WTC11 (cell line): Measurements from ENCODE around the gene WIZ.

Experiments
- CDX4 ChIP-seq: fragments of 250-450 bp; sonication (Bioruptor Pico); IDR thresholded peaks from 2 replicates; pipeline ENCODE4 v1.9.0; 2021; ENCODE audit warnings: moderate library complexity, mild to moderate bottlenecking, inconsistent platforms, borderline replicate concordance
- CTCF ChIP-seq: fragments of 200-600 bp; IDR thresholded peaks from 2 replicates; pipeline ENCODE4 v1.8.0; 2022; ENCODE audit warnings: antibody characterized with exemption
- FOXK1 ChIP-seq: sonication (generic); formaldehyde crosslinking; IDR thresholded peaks from 2 replicates; pipeline ENCODE4 v1.8.0; 2022; ENCODE audit warnings: mild to moderate bottlenecking, moderate library complexity, missing genetic modification reagents
- PRDM15 ChIP-seq: sonication (generic); formaldehyde crosslinking; IDR thresholded peaks from 2 replicates; pipeline ENCODE4 v1.8.0; 2022; ENCODE audit warnings: missing genetic modification reagents
- ZNF138 ChIP-seq: sonication (generic); formaldehyde crosslinking; conservative IDR thresholded peaks from 2 replicates; pipeline ENCODE4 v1.8.1; 2022; ENCODE audit warnings: mild to moderate bottlenecking, moderate library complexity, missing genetic modification reagents
- ZNF416 ChIP-seq: fragments of 250-450 bp; sonication (Bioruptor Pico); IDR thresholded peaks from 2 replicates; pipeline ENCODE4 v1.9.0; 2021; ENCODE audit warnings: mild to moderate bottlenecking, inconsistent platforms
- TF ChIP-seq, protein P1 (sequence below): sonication (generic); formaldehyde crosslinking; IDR thresholded peaks from 2 replicates; pipeline ENCODE4 v1.8.1; 2022; ENCODE audit warnings: mild to moderate bottlenecking, moderate library complexity, missing genetic modification reagents
- TF ChIP-seq, protein P2 (sequence below): sonication (generic); formaldehyde crosslinking; IDR thresholded peaks from 2 replicates; pipeline ENCODE4 v1.8.1; 2023; ENCODE audit warnings: mild to moderate bottlenecking, missing genetic modification reagents, borderline replicate concordance
- TF ChIP-seq, protein P3 (sequence below): sonication (generic); formaldehyde crosslinking; IDR thresholded peaks from 2 replicates; pipeline ENCODE4 v1.8.0; 2023; ENCODE audit warnings: mild to moderate bottlenecking, missing genetic modification reagents

DNA sequence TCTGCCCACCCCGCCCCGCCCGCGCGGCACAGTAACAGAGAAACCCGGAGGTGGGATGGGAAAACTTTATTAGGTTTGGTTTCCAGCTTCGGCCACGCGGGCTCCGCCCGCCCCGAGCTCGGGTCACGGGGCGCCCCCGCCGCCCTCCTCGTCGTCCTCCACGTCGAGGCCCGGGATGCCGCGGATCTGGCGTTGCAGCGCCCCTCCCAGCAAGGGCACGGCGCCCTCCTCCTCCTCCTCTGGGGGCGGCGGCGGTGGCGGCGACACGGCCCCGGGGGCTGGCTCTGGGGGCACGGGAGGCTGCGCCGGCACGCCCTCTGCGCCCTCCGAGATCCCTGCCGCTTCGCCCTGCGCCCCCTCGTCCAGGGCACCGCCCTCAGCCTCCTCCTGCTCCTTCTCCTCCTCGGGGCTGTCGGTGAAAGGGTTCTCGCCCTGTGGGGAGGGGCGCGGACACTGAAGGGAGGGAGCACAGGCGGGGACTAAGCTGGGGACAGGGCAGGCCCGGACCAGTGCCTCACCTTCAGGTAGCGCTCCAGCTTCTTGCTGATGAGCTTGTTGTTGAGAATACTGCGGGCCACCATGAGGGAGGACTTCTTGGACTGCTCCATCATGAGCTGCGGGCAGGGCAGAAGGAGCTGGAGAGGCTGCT is 69.6 kb downstream of the WIZ start:
- TF ChIP-seq, protein P1, sequence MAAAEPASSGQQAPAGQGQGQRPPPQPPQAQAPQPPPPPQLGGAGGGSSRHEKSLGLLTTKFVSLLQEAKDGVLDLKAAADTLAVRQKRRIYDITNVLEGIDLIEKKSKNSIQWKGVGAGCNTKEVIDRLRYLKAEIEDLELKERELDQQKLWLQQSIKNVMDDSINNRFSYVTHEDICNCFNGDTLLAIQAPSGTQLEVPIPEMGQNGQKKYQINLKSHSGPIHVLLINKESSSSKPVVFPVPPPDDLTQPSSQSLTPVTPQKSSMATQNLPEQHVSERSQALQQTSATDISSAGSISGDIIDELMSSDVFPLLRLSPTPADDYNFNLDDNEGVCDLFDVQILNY (CRISPR knock-in tag): no peak; the same call in 1 of the 2 replicates
- TF ChIP-seq CTCF (no peak), CDX4 (CRISPR knock-in tag) (no peak), FOXK1 (CRISPR knock-in tag) (no peak), PRDM15 (CRISPR knock-in tag) (no peak), ZNF416 (CRISPR knock-in tag) (0 out of 2 replicates have a peak, but pooled peaks have one; percentile 33), ZNF138 (CRISPR knock-in tag) (no peak)
- TF ChIP-seq, protein P2, sequence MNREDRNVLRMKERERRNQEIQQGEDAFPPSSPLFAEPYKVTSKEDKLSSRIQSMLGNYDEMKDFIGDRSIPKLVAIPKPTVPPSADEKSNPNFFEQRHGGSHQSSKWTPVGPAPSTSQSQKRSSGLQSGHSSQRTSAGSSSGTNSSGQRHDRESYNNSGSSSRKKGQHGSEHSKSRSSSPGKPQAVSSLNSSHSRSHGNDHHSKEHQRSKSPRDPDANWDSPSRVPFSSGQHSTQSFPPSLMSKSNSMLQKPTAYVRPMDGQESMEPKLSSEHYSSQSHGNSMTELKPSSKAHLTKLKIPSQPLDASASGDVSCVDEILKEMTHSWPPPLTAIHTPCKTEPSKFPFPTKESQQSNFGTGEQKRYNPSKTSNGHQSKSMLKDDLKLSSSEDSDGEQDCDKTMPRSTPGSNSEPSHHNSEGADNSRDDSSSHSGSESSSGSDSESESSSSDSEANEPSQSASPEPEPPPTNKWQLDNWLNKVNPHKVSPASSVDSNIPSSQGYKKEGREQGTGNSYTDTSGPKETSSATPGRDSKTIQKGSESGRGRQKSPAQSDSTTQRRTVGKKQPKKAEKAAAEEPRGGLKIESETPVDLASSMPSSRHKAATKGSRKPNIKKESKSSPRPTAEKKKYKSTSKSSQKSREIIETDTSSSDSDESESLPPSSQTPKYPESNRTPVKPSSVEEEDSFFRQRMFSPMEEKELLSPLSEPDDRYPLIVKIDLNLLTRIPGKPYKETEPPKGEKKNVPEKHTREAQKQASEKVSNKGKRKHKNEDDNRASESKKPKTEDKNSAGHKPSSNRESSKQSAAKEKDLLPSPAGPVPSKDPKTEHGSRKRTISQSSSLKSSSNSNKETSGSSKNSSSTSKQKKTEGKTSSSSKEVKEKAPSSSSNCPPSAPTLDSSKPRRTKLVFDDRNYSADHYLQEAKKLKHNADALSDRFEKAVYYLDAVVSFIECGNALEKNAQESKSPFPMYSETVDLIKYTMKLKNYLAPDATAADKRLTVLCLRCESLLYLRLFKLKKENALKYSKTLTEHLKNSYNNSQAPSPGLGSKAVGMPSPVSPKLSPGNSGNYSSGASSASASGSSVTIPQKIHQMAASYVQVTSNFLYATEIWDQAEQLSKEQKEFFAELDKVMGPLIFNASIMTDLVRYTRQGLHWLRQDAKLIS (CRISPR knock-in tag): no peak
- TF ChIP-seq, protein P3, sequence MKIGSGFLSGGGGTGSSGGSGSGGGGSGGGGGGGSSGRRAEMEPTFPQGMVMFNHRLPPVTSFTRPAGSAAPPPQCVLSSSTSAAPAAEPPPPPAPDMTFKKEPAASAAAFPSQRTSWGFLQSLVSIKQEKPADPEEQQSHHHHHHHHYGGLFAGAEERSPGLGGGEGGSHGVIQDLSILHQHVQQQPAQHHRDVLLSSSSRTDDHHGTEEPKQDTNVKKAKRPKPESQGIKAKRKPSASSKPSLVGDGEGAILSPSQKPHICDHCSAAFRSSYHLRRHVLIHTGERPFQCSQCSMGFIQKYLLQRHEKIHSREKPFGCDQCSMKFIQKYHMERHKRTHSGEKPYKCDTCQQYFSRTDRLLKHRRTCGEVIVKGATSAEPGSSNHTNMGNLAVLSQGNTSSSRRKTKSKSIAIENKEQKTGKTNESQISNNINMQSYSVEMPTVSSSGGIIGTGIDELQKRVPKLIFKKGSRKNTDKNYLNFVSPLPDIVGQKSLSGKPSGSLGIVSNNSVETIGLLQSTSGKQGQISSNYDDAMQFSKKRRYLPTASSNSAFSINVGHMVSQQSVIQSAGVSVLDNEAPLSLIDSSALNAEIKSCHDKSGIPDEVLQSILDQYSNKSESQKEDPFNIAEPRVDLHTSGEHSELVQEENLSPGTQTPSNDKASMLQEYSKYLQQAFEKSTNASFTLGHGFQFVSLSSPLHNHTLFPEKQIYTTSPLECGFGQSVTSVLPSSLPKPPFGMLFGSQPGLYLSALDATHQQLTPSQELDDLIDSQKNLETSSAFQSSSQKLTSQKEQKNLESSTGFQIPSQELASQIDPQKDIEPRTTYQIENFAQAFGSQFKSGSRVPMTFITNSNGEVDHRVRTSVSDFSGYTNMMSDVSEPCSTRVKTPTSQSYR (CRISPR knock-in tag): no peak
